Esophagus muscularis mucosa (tissue), 4 donors: ENCODE measurements around the gene ERCC3.

Source experiments
- EP300 ChIP-seq: sonication (generic); formaldehyde crosslinking; IDR thresholded peaks from one replicate; pipeline ENCODE4 v1.6.1; 2017; ENCODE audit warnings: antibody characterized with exemption
- POLR2A ChIP-seq: fragments of 450-650 bp; IDR thresholded peaks from one replicate; pipeline ENCODE4 v1.6.1; 2017; ENCODE audit warnings: antibody characterized with exemption, moderate library complexity, mild to moderate bottlenecking, low read depth
- POLR2AphosphoS5 ChIP-seq, 2 donors: sonication (generic); formaldehyde crosslinking; IDR thresholded peaks; one replicate each; pipeline ENCODE4 v1.6.1; 2017; ENCODE audit warnings: antibody characterized with exemption in 2 of 2
- TF ChIP-seq, protein P1 (sequence below), 3 experiments: fragments of 200-600 bp in 2 of 3; fragments of 450-650 bp in 1 of 3; sonication (generic) in 2 of 3; IDR thresholded peaks; one replicate each; pipeline ENCODE4 v1.5.1; 2017 to 2019; ENCODE audit warnings: antibody characterized with exemption in 3 of 3, mild to moderate bottlenecking in 2 of 3, moderate library complexity in 1 of 3

GRCh38 chr2:127218812-127219170 is 75.2 kb downstream of the ERCC3 start:
- TF ChIP-seq, protein P1, sequence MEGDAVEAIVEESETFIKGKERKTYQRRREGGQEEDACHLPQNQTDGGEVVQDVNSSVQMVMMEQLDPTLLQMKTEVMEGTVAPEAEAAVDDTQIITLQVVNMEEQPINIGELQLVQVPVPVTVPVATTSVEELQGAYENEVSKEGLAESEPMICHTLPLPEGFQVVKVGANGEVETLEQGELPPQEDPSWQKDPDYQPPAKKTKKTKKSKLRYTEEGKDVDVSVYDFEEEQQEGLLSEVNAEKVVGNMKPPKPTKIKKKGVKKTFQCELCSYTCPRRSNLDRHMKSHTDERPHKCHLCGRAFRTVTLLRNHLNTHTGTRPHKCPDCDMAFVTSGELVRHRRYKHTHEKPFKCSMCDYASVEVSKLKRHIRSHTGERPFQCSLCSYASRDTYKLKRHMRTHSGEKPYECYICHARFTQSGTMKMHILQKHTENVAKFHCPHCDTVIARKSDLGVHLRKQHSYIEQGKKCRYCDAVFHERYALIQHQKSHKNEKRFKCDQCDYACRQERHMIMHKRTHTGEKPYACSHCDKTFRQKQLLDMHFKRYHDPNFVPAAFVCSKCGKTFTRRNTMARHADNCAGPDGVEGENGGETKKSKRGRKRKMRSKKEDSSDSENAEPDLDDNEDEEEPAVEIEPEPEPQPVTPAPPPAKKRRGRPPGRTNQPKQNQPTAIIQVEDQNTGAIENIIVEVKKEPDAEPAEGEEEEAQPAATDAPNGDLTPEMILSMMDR (IDR thresholded peaks at IDR 0.05): no peak
- TF ChIP-seq POLR2A (no peak), EP300 (no peak), POLR2AphosphoS5 (IDR thresholded peaks at IDR 0.05) (no peak)
